H1 (cell line): ENCODE data around the gene NRSN1.

Experiments used
- CTCF ChIP-seq, 3 experiments: IDR thresholded peaks; 1 replicate in 2 of 3; 2 replicates in 1 of 3; pipeline versions ENCODE4 v1.5.1 to v1.6.1; 2011; ENCODE audit warnings: low read length in 3 of 3, mild to moderate bottlenecking in 3 of 3, inconsistent platforms in 2 of 3, low read depth in 1 of 3, moderate library complexity in 1 of 3; ENCODE audit not compliant: insufficient read depth in 1 of 3; ENCODE audit errors: control extremely low read depth in 1 of 3
- EP300 ChIP-seq, 2 experiments: IDR thresholded peaks; 1 replicate in 1 of 2; 2 replicates in 1 of 2; pipeline ENCODE4 v1.6.1; 2011 to 2012; ENCODE audit warnings: low read depth in 2 of 2, low read length in 2 of 2, mild to moderate bottlenecking in 2 of 2, borderline replicate concordance in 1 of 2, inconsistent platforms in 1 of 2, moderate library complexity in 1 of 2
- MAFK ChIP-seq: IDR thresholded peaks from 2 replicates; pipeline ENCODE4 v1.6.1; 2012; ENCODE audit warnings: low read depth, mild to moderate bottlenecking, improper control_type of control experiment, low read length
- RFX5 ChIP-seq: IDR thresholded peaks from 2 replicates; pipeline ENCODE4 v1.6.1; 2011; ENCODE audit warnings: low read depth, low read length, improper control_type of control experiment, borderline replicate concordance
- SIX5 ChIP-seq: IDR thresholded peaks from 2 replicates; pipeline ENCODE4 v1.6.1; 2011; ENCODE audit warnings: mild to moderate bottlenecking, low read depth, low read length
- SP1 ChIP-seq: IDR thresholded peaks from 2 replicates; pipeline ENCODE4 v1.6.1; 2011; ENCODE audit warnings: low read depth, low read length
- ZNF274 ChIP-seq: IDR thresholded peaks from 2 replicates; pipeline ENCODE4 v1.7.0; 2012; ENCODE audit warnings: low read length, borderline replicate concordance; ENCODE audit errors: extremely low read depth
- TF ChIP-seq, protein P1 (sequence below): IDR thresholded peaks from 2 replicates; pipeline ENCODE4 v1.6.1; 2012; ENCODE audit warnings: inconsistent platforms

DNA sequence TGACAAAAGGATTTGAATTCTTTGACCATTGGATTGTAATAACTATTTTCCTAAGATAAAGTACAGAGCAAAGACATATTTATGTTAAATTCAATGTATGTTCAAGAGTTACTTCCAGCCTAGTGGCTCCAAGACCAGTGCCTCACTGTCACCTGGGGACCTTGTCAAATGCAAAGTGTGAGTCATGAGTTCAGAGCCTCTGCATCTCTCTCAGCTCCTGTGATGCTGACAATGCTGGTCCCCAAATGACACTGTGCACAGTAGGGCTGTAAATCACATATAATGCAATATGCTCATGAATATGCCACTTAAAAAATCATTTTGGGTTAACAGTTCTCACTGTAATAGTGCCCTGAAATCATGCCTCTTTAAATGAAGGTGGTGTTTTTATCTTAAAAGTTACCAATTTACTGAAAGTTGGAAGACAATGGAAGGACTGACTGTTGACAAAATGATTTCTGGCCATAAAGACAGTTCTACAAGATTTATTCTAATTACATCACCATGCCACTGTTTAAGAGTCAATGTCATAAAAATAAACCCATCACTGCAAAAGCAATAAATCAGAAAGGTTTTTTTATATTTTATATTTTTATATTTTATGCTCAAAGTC is 62.1 kb downstream of the NRSN1 start:
- no peak for TF ChIP-seq RFX5
- no peak for TF ChIP-seq SIX5
- no peak for TF ChIP-seq CTCF (IDR thresholded peaks at IDR 0.05; ENCODE audit: control extremely low read depth in 1 of 3, insufficient read depth in 1 of 3, low read depth in 1 of 3, low read length in 3 of 3)
- TF ChIP-seq, protein P1, sequence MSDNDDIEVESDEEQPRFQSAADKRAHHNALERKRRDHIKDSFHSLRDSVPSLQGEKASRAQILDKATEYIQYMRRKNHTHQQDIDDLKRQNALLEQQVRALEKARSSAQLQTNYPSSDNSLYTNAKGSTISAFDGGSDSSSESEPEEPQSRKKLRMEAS, result no peak
- no peak for TF ChIP-seq MAFK
- no peak for TF ChIP-seq ZNF274
- no peak for TF ChIP-seq SP1
- TF ChIP-seq EP300 (IDR thresholded peaks at IDR 0.05; ENCODE audit: borderline replicate concordance in 1 of 2, low read depth in 2 of 2, low read length in 2 of 2), result no peak
